Measurements from ENCODE around the gene LYPD8.

DNA sequence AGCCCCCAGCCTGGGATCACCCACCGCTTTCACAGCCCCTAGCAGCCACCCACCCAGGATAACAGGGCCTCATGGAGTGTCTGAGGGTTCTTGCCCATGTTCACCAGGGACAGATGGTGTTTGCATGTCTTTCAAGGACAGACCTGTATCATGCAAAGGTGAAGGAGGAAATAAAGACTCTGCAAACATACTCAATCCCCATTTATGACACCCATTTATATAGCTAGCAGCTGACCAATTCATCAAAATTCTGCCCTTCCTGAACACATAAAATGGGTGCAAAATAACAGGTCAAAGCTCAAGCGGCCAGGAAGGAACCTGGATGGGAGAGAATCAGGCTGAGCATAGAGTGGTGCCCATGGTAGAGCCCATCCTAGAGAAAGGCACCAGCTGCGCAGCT, 32.8 kb upstream of the LYPD8 start:
- TF ChIP-seq, protein P1, sequence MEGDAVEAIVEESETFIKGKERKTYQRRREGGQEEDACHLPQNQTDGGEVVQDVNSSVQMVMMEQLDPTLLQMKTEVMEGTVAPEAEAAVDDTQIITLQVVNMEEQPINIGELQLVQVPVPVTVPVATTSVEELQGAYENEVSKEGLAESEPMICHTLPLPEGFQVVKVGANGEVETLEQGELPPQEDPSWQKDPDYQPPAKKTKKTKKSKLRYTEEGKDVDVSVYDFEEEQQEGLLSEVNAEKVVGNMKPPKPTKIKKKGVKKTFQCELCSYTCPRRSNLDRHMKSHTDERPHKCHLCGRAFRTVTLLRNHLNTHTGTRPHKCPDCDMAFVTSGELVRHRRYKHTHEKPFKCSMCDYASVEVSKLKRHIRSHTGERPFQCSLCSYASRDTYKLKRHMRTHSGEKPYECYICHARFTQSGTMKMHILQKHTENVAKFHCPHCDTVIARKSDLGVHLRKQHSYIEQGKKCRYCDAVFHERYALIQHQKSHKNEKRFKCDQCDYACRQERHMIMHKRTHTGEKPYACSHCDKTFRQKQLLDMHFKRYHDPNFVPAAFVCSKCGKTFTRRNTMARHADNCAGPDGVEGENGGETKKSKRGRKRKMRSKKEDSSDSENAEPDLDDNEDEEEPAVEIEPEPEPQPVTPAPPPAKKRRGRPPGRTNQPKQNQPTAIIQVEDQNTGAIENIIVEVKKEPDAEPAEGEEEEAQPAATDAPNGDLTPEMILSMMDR (conservative IDR thresholded peaks at IDR 0.05; ENCODE audit: low read depth, low read length): no peak
- no peak for TF ChIP-seq EZH2 (IDR thresholded peaks at IDR 0.05; ENCODE audit: low read length, unreplicated experiment)

Data from PC-3 (cell line).